ENCODE data around the gene GPD2.
A peak's percentile ranks its signal among the peaks of the same experiment; 100 is the strongest.

GPD2 gene

GRCh38 chr2:156532989-156533388 lies 96.8 kb downstream of the GPD2 start:
- no peak for DNase-seq (ENCODE audit: low read depth)

- no peak for DNase-seq (ENCODE audit: low read depth)
Measured at GRCh38 chr2:156536534-156536933, 100.4 kb downstream of the GPD2 start.

- DNase-seq (ENCODE audit: low read depth), result no peak
Measured at GRCh38 chr2:156537141-156537540, 101.0 kb downstream of the GPD2 start.

DNA sequence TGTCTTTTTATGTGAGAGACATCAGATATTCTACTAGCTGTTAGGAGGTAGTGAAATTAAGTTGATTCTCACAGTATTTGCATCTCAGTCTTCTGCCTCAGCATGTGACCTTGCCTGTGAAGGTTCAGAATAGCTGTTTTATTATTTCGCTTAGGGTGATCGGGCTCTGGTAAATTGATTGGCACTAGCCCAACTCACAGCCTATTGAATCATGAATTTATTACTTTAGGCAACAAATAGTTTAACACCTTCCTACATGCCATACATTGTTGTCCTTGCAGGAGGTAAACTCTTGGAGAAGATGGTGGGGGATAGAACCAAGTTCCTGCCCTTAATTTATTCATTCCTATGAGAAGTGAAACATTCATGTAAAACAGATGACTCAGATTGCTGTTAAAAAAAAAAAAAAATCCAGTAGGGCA lies 101.9 kb downstream of the GPD2 start:
- DNase-seq (ENCODE audit: low read depth), result no peak

DNA sequence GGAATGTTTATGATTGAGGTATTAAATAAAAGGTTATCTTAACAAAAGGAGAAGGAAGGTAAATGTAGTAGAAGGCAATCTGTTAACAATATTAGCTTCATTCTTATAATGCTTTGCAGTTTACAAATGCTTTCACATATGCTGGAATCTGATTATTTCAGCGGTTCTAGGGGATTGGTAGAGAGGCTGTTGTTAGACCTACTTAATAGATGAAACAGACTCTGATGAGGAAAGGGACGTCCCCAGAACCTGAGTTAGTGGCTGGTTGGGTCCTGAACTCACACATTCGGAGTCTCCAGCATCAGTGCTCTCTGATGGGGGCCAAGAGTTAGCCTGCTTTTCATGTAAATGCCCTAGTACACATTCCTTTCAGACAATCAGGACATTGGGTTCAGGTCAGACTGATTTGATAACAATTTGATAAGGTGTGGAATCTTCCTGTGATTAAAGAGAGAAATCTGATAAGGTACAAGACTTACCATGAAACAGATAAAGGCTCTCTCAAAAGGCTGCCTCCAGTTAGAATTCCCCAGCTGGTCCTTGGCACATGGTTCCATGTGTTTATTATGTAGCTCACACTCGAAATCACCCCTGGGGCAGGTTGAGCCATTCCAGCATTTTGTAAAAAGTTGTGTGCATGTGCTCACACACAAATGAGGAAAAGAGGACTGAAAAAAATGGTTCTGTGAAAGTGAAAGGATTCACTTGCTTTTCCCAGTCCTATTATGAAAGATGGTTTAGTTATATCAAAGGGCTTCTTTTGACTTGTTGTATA lies 103.1 kb downstream of the GPD2 start:
- no peak for DNase-seq (ENCODE audit: low read depth)

DNA sequence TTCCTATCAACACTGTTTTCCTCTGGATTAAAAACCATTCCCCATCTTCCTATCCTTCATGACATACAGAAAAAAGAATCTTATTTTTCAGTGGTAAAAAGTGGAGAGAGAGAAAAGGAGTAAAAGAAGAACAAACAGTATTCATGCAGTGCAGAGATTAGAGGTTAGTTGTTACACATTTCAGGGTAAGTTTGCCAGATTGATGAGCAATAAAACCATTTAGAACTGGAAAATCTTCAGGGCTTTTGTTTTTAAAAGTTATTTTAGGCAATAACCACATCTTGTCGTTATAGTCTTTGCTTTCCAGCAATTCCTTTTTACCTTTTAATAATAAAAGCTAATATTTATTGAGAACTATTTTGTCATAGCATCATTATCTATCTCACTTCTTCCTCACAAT lies 104.5 kb downstream of the GPD2 start:
- DNase-seq (ENCODE audit: low read depth), result no peak

DNA sequence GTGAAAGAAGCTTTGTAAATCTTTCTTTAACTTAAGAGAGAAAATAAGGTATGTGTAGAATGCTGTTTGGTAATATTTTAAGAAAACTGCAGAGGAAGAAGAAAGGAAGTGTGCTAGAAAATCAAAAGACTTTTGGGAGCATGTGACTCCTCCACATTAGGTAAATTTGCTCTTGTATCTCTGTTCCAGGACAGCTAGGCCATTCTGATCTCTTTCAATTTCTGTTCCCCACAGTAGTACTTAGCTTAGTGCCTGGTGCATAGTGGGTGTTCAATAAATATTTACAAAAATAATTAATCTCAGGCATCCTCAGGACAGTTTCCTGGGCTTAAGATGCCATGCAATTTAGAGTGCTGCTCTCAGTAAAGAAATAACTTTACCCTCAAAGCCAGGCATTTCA lies 105.0 kb downstream of the GPD2 start:
- no peak for DNase-seq (ENCODE audit: low read depth)

DNA sequence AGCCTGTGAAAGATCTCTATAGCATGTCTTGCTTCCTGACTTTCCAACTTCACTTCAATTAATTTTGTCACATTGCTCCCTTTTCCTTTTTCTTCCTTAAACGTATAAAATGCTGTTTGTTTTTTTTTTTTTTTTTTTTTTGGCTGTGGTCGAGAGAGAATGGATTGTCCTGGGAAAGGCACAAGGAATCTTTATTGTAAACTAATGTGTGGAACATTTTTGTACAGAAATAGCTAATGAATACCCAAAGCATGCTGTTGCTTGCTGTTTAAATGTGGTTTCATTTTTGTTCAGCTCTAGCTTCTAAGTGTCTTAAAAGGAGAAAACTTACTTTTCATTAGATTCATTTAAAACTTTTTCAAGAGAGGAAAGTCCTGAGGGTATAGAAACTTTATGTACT lies 105.5 kb downstream of the GPD2 start:
- DNase-seq (ENCODE audit: low read depth), result no peak

DNA sequence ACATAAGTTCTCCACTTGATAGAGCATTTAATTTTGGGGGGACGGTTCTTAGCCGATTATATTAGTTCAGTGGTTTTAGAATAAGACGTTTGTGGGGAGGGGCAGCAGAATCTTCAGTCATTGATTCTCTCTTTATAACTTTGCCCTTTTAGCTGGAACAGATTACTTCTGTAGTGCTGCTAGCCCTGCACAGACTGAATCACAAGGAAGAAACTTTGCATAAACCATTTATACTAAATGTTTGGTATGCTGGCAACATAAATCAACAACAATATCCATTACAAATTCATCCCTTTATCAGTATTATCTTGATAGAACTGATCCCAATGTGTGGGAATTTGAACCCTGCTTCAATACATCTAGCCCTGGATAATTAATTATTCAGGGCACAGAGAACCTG lies 112.2 kb downstream of the GPD2 start:
- DNase-seq (ENCODE audit: low read depth), result no peak

DNA sequence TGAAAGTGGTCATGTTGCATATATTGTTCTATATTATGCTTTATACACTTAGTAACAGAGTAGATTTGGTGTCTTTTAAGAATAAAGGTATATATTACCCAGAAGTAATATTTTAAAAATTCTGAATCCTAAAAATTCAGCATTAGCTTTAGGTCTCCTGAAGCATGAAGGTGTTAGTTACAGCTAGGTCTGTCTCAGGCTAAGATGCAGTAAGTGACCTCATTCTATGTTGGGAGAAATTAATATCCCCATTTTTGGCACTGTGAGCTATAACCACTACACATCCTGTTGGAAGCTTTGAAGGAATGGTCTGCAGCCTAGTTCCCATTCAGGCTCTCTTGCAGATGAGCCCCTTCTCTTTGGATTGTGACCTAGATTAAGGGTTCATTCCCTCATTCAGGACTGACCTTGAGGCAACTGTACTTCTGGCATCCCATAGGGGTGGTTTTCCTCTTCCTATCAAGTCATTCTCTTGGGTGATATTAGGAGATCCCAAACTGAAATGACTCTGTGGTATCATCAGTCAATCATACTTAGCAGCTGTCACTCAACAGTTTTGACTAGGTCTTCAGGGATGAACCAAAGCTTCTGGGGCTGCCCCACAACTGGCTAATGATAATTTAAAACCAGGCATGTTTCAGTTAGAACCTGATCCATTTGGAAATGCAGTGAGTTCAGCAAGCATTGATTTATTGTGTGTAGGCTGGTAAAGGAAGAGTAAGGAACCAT lies 117.7 kb downstream of the GPD2 start:
- DNase-seq (ENCODE audit: low read depth), result no peak

DNA sequence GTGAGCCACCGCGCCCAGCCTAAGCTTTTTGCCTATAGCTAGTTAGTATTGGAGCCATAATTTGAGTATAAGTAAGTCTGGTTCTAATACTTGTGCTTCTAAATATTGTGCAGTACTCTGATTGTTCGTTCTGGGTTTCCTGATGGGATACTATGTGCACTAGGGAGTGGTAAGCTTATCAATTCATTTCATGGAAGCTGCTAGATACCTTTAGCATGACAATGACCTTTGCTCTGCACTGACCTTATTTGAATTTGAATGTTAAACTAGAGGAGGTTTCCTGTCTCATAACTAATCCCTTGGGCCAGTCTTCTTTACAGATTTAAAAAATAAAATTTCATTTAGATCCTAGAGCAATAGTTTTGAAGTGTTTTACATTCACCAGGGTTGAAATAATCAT lies 125.1 kb downstream of the GPD2 start:
- DNase-seq (ENCODE audit: low read depth), result no peak

- no peak for DNase-seq (ENCODE audit: low read depth)
Measured at GRCh38 chr2:156562124-156562523, 125.9 kb downstream of the GPD2 start.

DNA sequence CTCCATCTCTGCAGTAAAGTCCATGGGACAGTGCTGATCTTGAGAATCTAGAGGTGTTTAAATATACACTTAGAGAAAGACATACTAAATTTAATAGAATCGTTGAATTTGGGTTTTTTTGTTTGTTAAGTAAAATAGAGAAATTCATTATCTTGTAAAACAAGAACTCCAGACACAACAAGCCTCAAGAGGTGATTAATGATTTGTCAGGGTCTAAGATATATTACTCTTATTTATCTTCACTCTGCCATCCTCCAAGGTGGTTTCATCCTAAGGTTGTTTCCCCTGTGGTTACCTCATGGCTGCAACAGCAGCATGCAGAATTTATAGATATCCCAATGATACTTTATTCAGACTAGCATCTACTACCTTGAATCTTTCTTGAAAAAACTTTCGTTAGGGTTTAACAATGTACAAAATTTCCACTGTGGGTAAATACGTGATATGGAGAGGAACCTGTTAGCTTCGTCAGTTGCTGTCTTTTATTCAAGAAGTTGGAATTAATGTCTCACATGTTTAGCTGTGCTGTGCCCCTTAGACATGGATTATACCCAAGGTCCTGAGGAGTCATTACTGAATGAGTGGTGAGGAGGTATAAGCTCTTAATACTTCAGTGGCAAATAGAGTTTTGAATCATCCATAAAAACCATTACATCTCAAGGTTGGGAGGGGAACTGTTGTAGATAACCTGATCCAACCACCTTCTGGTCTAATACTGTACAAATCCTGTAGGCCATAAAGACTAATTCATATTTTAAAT lies 128.0 kb downstream of the GPD2 start:
- no peak for DNase-seq (ENCODE audit: low read depth)

DNA sequence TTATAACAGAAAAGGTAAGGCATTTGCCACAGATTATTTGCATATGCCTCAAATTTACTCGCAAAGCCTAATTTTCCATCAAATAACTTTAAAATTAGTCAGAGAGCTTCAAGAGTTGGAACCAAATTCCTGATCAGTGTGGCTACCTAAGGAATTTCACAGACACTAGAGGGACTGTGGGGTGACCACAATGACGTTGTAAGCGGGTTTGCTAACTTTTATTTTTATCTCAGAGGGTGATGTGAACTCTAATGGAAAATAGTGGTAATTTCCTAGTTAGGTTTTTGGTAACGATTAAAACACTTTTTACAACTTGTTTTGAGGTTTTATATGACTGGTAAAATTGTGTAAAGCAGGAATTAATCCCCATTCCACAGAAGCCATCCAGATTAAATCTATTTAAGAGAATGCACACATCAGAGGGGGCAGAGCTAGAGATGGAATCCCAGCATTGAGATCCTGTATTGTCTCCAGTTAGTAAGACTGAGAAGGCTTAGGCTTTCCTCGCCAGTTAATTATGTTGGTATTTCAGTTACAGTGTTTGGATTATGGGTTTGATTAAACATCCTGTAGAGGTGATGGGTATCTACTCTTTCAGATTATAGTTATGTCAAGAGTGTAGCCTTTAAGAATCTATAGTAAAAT lies 129.0 kb downstream of the GPD2 start:
- no peak for DNase-seq (ENCODE audit: low read depth)

DNA sequence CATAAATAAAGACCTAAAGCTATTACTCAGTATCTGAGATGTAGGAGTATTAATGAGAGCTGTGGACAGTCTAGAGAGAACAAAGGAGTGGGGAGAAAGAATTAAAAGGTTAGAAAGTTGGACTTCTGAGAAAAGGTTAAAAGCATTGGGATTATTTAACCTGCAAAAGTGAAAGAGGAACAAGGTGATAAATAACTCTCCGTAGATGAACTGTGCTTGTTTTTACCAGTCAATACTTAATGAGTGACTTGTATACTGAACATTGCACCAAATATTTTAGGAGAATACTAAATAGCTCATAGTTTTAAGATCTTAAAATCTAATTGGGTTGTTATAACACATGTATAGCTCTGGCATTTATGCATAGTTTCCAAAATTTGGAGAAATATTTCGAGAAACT lies 137.5 kb downstream of the GPD2 start:
- DNase-seq (ENCODE audit: low read depth), result no peak

DNA sequence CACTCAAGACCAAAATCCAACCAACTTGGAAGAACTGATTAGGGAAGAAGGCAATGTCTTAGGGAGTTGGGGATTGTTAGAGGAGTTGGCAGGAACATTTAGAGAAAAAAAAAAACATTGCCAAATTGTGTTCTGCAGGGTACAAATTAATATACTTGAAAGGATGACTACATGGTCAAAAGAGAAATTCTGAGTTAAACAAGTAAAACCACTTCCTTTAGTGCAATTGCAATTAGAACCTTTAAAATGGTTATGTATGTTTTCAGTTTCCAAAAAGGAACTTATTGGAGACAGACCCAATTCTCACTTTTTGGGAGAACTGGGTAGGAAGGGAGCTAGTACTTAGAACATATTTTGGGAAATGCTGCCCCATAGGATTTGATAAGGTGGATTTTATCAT lies 137.9 kb downstream of the GPD2 start:
- no peak for DNase-seq (ENCODE audit: low read depth)

DNA sequence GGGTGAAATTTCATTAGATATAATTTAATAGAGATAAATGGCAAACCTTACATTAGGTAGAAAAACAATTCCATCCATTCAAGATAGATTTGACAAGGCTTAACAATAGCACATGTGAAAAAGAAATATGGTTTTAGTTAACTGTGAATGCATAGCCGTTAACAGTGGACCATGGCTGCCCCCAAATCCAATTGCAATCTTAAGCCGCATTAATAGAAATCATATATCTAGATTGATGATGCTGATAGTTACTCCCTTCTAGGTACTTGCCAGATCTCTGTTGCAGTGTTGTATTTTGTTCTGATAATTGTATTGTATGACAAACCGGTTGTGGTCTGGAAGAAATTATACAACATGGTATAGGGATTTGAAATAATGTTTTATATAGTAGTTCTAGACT lies 139.8 kb downstream of the GPD2 start:
- no peak for DNase-seq (ENCODE audit: low read depth)

DNA sequence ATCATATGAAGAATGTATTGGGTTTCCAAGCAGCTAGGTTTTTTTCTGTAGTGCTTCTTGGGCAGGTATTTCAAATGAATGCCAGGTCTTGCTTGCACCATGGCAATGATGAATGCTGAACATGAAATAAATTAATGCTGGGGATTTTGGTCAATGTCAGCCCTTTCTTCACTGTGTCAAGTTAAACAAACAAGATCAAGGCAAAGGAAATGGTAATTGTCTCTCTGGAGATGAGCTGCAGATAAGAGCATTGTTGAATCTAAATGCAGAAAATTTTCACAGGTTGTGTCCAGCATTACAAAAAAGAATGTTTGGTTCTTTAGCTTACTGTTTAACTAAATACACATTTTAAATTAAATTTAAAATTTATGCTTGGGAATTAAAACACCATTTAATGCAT lies 144.3 kb downstream of the GPD2 start:
- no peak for DNase-seq (ENCODE audit: low read depth)

DNA sequence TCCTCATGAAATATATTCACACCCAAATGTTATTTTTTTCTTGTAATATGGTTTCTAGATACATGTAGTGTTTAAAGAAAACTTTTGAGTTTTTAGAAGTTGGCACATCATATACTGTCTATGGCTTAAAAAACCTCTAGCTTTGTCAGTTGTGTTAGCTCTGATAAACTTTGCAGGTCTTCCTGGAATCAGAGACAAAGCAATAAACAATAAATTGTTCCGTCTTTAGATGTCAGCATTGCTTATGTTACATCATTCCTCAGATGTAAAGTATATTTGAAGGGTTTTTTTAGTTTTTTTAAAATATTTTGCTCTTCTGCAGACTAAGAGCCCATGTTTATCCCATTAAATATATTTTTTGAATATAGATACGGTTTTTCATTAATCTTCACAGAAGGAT lies 145.1 kb downstream of the GPD2 start:
- DNase-seq (ENCODE audit: low read depth), result no peak

- DNase-seq (ENCODE audit: low read depth), result no peak
Measured at GRCh38 chr2:156585457-156585856, 149.3 kb downstream of the GPD2 start.

DNA sequence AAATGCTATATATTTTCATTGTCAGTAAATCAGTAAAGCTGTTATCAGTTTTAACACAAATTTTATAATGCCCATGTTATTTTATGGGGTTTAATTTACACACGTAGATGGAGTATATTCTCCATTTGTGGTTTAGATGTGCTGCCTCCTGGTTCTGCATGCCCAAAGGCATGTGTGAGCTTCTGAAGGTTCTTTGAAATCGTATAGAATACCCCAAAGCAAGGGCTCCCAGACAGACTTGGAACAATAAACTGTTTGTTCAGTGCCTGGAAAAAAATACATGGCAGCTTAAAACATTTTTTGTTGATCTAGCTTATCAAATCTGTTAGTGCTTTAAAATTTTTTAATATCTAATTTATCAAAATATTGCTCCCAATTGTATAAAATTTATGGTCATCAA lies 150.4 kb downstream of the GPD2 start:
- DNase-seq (ENCODE audit: low read depth), result no peak

DNA sequence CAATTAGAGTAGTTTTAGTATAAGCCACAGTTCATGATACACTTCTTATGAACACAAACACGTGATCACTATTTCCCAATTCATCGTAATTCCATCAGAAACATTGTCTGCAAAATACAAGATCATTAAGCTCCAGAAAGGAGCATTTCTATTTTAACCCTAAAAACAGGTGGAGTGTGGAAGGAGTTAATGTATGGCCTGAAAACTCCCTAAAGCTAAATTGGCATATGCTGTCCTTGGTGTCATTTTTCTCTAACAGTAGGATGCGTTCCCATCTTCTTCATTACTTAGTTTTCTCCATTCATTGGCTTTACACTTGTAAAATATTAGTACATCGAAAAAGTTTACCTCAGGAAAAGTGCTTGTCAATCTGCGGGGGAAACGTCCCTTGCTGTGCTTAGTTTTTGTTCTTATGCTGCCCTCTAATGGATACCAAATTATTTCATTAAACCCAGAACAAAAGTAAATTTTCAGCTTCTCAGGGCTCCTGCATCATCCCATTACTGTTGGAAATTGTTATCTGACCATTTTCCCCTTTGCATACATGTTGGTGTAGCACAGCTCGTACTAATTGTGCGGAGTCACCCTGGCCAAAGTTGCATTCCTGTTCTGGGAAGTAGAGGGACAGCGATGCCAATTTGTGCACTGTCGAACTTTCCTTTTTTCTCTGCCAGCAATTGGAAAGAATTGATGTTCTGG lies 153.4 kb downstream of the GPD2 start:
- DNase-seq (ENCODE audit: low read depth), result peak; percentile 8

All from stimulated activated CD8-positive, alpha-beta memory T cell treated with anti-CD3 and anti-CD28 coated beads, Interleukin-12 subunit alpha, Interleukin-12 subunit beta, amount 100 ng/mL, for 1 hour (primary cell).